Measurements from ENCODE around the gene SETBP1. TPM values are rescaled to one million over a fixed set of nuclear protein-coding genes. Genes with fewer than 3 reads are reported as not detected.

SETBP1 gene
- total and polyA plus RNA-seq, 9 of the 15 experiments (the other 6 are each of a cell fraction or from before 2014, with no cell fraction given): under 0.01 to 0.13 (median 0.04) TPM

DNA sequence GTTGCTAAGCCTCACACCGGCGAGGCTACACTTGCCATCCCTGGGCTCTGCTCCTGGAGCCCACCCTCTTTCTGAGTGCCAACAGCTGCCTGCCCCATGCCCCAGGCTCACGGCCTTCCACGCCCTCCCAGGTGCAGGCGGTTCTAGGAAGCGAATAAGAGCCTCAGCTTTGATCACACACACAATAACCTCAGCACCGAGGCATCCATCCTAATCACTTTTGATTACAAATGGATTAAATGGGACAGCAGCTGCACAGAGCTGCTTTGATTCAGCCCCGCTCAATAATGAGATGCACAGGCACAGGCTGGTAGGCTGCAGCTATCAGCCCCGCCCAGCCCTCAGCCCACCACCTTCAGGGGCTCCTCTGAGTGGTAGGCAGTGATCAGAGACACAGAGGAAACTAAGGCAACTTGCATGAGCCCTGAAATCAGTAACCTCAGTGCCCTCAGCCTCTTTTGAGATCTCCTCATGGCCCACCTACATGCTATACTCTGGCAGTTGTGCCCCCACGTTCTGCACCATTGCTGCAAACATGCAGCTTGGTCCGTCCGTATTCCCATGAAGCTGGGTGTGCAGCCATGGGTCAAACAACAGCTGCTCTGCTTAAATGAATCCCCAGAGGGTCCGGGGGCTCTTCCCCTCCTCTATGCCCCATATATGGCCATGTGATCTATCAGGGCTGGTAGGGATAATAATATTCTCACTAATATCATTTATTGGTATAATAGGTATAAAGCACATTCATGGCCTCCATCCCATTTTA is 171.4 kb downstream of the SETBP1 start:
- FAIRE-seq (no peak), ATAC-seq (no peak), DNase-seq (ENCODE audit: extremely low read depth in 1 of 4, low spot score in 3 of 4) (no peak)
- H3K9me1 ChIP-seq (ENCODE audit: control insufficient read depth, insufficient read depth, low read length): no peaks in the 10 kb centered on the region
- no peaks in the 10 kb centered on the region for H4K20me1 ChIP-seq (replicated peaks; ENCODE audit: control insufficient read depth, insufficient read depth, low read length)
- no peaks in the 10 kb centered on the region for H3K79me2 ChIP-seq (ENCODE audit: control insufficient read depth, insufficient read depth, low read length)
- no peaks in the 10 kb centered on the region for H3K4me1 ChIP-seq (replicated peaks in 1 of 2; ENCODE audit: control insufficient read depth in 2 of 2, insufficient read depth in 2 of 2, low read length in 2 of 2)
- H3K27ac ChIP-seq (ENCODE audit: extremely low read depth, low read depth, low read length): no peak overlapping the region
- H3K36me3 ChIP-seq (ENCODE audit: control insufficient read depth, insufficient read depth, low read length): no peaks in the 10 kb centered on the region
- BruUV-seq (replicated peaks): no TSS peak
- H2AFZ ChIP-seq (ENCODE audit: low read depth, low read length): no peak overlapping the region
- H3K9ac ChIP-seq (ENCODE audit: insufficient read depth in 1 of 2, low read depth in 2 of 2, low read length in 2 of 2): no peak overlapping the region
- no peaks in the 10 kb centered on the region for H3K9me3 ChIP-seq (replicated peaks; ENCODE audit: control insufficient read depth, insufficient read depth, low read depth, low read length)
- ChIA-PET POLR2A (no interaction called here), CTCF (ENCODE audit: low intra/inter-chr PET ratio) (no interaction called here)
- WGBS (ENCODE audit: insufficient coverage, low coverage, missing lambda C conversion rate): 1% methylated on average over 11 of the region's 13 CpGs
- intact Hi-C loops (cut with micrococcal nuclease) (no loop called here), in situ Hi-C loops (cut with MboI) (no loop called here)
- TF ChIP-seq ZBTB8A (IDR thresholded peaks at IDR 0.05; ENCODE audit: partially characterized antibody): no peak
- no peak for TF ChIP-seq SMARCA5 (IDR thresholded peaks at IDR 0.05)
- TF ChIP-seq GABPB1 (CRISPR knock-in tag; IDR thresholded peaks at IDR 0.05): no peak
- H3K4me2 ChIP-seq (ENCODE audit: insufficient read depth, low read length): no peak overlapping the region
- no peaks in the 10 kb centered on the region for H3K27me3 ChIP-seq (ENCODE audit: control insufficient read depth in 2 of 2, insufficient read depth in 2 of 2, low read length in 2 of 2)
- H3K4me3 ChIP-seq: no peak overlapping the region

DNA sequence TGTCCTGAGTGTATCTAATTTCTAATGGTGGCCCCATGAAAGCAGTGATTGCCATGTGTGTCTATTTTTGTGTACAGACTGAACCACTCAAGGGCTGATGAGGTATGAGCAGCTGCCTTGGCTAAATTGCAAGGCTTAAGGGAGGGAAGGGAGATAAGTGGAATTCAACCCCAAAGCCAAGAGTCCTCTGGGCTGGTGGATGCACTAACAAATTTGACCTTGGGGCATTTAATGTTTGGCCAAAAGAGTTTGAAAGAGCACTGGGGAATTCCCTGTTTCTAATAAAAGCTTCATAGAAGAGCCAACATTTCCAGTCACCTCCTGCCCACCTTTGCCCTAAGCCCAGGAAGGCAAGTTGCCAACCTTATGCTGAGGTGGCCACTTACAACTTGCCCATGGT is 172.1 kb downstream of the SETBP1 start:
- Histone ChIP-seq H4K20me1 (replicated peaks; ENCODE audit: control insufficient read depth, insufficient read depth, low read length) (no peaks in the 10 kb centered on the region), H3K36me3 (ENCODE audit: control insufficient read depth, insufficient read depth, low read length) (no peaks in the 10 kb centered on the region), H3K27me3 (ENCODE audit: control insufficient read depth in 2 of 2, insufficient read depth in 2 of 2, low read length in 2 of 2) (no peaks in the 10 kb centered on the region), H3K4me1 (replicated peaks in 1 of 2; ENCODE audit: control insufficient read depth in 2 of 2, insufficient read depth in 2 of 2, low read length in 2 of 2) (no peaks in the 10 kb centered on the region), H3K79me2 (ENCODE audit: control insufficient read depth, insufficient read depth, low read length) (no peaks in the 10 kb centered on the region), H3K9me1 (ENCODE audit: control insufficient read depth, insufficient read depth, low read length) (no peaks in the 10 kb centered on the region), H3K9ac (ENCODE audit: insufficient read depth in 1 of 2, low read depth in 2 of 2, low read length in 2 of 2) (no peak overlapping the region), H3K27ac (ENCODE audit: extremely low read depth, low read depth, low read length) (no peak overlapping the region), H3K4me2 (ENCODE audit: insufficient read depth, low read length) (no peak overlapping the region), H2AFZ (ENCODE audit: low read depth, low read length) (no peak overlapping the region), H3K9me3 (replicated peaks; ENCODE audit: control insufficient read depth, insufficient read depth, low read depth, low read length) (no peaks in the 10 kb centered on the region), H3K4me3 (no peak overlapping the region)
- POLR2A ChIA-PET: interaction anchor here (0.6 kb wide), 1 partner anchor 182 kb away, joined by 3 read pairs; no protein-coding TSS in a partner anchor
- no peak for ATAC-seq
- TF ChIP-seq ZNF316 (IDR thresholded peaks at IDR 0.05) (no peak), ZNF217 (CRISPR knock-in tag; IDR thresholded peaks at IDR 0.05) (no peak), KHSRP (IDR thresholded peaks at IDR 0.05) (no peak), ZBTB7A (IDR thresholded peaks at IDR 0.05; ENCODE audit: borderline replicate concordance, control insufficient read depth, low read depth, low read length) (no peak)
- TF ChIP-seq, protein P1, sequence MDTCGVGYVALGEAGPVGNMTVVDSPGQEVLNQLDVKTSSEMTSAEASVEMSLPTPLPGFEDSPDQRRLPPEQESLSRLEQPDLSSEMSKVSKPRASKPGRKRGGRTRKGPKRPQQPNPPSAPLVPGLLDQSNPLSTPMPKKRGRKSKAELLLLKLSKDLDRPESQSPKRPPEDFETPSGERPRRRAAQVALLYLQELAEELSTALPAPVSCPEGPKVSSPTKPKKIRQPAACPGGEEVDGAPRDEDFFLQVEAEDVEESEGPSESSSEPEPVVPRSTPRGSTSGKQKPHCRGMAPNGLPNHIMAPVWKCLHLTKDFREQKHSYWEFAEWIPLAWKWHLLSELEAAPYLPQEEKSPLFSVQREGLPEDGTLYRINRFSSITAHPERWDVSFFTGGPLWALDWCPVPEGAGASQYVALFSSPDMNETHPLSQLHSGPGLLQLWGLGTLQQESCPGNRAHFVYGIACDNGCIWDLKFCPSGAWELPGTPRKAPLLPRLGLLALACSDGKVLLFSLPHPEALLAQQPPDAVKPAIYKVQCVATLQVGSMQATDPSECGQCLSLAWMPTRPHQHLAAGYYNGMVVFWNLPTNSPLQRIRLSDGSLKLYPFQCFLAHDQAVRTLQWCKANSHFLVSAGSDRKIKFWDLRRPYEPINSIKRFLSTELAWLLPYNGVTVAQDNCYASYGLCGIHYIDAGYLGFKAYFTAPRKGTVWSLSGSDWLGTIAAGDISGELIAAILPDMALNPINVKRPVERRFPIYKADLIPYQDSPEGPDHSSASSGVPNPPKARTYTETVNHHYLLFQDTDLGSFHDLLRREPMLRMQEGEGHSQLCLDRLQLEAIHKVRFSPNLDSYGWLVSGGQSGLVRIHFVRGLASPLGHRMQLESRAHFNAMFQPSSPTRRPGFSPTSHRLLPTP (IDR thresholded peaks at IDR 0.05; ENCODE audit: borderline replicate concordance, extremely low read depth, insufficient read length): no peak
- TF ChIP-seq, protein P2, sequence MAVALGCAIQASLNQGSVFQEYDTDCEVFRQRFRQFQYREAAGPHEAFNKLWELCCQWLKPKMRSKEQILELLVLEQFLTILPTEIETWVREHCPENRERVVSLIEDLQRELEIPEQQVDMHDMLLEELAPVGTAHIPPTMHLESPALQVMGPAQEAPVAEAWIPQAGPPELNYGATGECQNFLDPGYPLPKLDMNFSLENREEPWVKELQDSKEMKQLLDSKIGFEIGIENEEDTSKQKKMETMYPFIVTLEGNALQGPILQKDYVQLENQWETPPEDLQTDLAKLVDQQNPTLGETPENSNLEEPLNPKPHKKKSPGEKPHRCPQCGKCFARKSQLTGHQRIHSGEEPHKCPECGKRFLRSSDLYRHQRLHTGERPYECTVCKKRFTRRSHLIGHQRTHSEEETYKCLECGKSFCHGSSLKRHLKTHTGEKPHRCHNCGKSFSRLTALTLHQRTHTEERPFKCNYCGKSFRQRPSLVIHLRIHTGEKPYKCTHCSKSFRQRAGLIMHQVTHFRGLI (CRISPR knock-in tag; IDR thresholded peaks at IDR 0.05): no peak
- FAIRE-seq: no peak
- CTCF ChIA-PET (ENCODE audit: low intra/inter-chr PET ratio): no interaction called here
- in situ Hi-C loops (cut with MboI): no loop called here
- no TSS peak for BruUV-seq (replicated peaks)
- DNase-seq (ENCODE audit: extremely low read depth in 1 of 4, low spot score in 3 of 4): no peak
- intact Hi-C loops (cut with micrococcal nuclease): no loop called here
